RKO (cell line): ENCODE data around the gene ANKHD1.
A peak's percentile ranks its signal among the peaks of the same experiment; 100 is the strongest.

ENCODE experiments used
- DNase-seq: peaks from one replicate; pipeline ENCODE4 v3.0.0-alpha.2; 2016; ENCODE audit warnings: low spot score

The ANKHD1 gene

DNA sequence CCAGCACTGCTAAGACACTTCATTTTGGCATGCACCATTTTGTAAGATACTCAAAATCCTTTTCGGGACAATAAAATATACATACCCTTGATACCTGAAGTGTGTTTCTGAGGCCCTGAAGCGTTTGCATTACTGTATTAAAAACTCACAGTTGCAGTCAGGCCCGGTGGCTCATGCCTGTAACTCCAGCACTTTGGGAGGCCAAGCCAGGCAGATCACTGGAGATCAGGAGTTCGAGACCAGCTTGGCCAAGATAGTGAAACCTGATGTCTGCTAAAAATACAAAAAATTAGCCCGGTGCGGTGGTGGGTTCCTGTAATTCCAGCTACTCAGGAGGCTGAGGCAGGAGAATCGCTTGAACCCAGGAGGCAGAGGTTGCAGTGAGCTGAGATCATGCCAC, 143.4 kb downstream of the ANKHD1 start:
- no peak for DNase-seq

- no peak for DNase-seq
Observed at GRCh38 chr5:140545606-140546005, 144.0 kb downstream of the ANKHD1 start.

GRCh38 chr5:140546851-140547507, 145.3 kb downstream of the ANKHD1 start:
- no peak for DNase-seq

- DNase-seq = no peak
Observed at GRCh38 chr5:140547508-140548299, 146.1 kb downstream of the ANKHD1 start, which contains the start of gene EIF4EBP3. EIF4EBP3 (plus strand) TSS chr5:140547662; CDS start chr5:140547738, 76 bp downstream.

- no peak for DNase-seq
Observed at GRCh38 chr5:140548300-140548688, 146.7 kb downstream of the ANKHD1 start.

DNA sequence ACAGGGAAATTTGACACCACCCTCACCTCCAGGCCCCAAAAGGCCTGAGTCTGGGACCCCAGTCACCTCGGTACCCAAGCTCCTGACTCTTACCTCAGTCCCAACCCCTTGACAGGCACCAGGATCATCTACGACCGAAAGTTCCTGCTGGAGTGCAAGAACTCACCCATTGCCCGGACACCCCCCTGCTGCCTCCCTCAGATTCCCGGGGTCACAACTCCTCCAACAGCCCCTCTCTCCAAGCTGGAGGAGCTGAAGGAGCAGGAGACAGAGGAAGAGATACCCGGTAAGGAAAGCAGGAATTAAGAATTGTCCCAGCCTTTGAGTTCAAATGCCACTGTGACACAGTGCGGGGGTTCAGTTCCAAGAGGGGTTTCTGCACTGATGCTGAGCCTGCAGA, 147.2 kb downstream of the ANKHD1 start:
- DNase-seq = no peak

DNA sequence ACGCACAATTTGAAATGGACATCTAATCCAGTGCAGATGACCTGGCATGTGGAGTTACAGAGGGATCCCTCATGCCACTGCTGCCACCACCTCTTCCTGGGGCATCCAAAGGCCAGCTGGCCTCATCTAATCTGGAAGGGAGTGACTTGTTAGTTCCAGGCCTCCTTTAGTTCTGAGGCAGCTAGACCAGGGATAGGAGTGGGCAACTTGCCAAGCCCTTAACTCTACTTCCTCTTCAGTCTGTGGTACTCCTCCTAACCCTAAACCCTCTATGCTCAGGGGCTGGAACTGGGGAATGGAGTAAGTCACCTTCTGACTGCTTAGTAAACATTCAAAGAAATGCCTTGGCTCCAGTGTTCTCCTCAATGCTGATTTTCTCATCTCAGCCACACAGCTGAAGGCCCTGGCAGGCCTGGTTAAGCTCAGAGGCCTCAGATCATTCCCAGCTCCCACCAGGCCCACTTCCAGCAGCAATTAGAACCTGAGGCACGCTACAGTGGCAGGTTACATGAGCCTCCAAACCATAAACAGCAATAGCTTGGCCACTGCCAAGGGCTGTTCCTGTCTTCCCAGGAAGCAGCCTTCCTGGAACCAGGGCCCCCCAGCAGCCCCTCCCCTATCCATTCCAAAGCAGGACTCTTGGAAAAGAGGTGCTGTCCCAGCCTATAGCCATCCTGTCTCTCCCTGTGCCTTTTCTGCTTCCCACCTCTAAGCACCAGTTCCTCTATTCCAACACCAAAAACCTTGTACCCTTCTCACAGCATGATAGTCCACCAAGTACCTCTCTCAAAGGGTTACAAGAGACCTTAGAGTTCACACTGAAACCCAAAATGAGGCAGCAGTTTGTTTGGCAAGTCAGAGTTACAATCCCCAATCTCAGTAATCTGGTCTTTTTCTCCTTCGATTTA, 147.9 kb downstream of the ANKHD1 start:
- DNase-seq = peak; percentile 29

GRCh38 chr5:140550147-140551079, 148.8 kb downstream of the ANKHD1 start:
- no peak for DNase-seq

- DNase-seq = no peak
Observed at GRCh38 chr5:140551872-140552271, 150.2 kb downstream of the ANKHD1 start.

DNA sequence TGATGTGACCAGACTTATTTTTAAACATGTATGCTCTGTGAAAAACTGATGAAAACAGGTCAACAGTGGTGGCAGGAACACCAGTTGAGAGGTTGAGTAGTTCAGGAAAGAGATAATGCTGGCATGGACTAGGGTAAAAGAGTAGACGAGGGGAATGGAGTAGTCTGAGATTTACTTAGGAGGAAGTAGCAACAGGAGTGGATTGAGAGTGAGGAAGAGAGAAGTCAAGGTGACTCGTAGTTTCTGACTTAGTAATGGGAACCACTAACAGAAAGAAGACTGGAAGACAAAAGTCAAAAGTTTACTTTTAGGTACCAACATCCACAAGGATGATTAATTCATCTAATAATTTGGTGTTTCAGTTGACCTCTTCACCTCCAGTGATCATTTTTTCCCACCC, 152.0 kb downstream of the ANKHD1 start:
- peak; percentile 75 for DNase-seq

GRCh38 chr5:140554454-140554853, 152.8 kb downstream of the ANKHD1 start:
- DNase-seq = peak; percentile 62

DNA sequence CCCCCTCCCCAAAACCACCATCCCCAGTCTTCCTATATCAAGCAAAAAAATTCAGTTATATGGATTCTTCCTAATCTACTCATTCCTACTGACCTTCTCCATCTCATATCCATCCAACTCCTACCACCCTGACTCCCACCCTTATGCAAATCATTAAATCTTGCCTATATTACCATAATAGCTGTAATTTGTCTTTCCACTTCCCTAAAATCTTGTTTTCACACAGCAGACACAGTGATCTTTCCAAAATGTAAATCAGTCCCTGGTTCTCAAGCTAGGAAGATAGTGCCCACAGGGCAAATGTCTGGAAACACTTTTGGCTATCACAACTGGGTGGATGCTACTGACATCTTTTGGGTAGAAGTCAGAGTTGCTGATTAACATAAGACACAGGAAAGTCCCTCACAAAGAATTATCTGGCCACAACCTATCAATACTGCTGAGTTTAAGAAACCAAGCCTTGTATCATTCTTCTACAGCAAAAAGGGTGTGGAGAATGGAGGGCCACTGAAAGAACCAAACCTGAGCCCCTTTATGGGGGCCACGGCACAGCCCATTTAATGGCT, 154.2 kb downstream of the ANKHD1 start:
- no peak for DNase-seq

- DNase-seq = peak; percentile 62
Observed at GRCh38 chr5:140556438-140556837, 154.8 kb downstream of the ANKHD1 start.

DNA sequence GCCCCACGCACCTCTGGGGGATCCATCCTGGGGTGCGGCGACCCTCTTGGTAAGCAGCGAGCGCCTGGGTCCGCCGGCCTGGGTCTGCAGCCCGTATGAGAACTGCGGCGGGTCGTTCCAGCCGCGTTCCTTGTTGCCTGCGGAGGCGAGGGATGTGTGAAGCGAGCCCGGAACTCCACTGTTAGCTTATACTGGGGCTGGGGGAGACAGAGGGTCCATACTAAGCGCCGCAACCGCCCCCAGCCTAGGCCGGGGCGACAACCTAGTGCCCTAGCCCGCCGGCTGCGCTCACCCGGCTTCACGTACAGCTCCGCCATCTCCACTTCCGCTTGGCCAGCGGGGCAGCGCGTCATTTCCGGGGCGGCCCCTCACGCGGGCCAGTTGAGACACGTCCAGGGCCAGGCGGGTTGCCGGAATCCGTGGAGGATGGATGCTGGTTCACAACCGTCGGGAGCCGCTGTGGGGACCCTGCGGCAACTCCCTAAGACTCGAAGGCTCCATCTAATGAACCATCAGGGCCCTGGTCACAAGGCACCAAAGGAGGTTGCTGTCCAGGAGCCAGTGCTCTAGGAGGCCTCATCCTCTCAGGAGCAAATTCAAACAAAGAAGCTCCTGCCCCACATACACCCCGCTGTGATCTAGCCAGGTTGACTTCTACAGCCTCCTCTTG, 155.6 kb downstream of the ANKHD1 start, which contains the start of gene SRA1:
Gene SRA1, minus strand, starts transcription at position 338 of the 670 bp plus-strand sequence. Its CDS starts 21 bp downstream, at position 317.
- peak; percentile 92 for DNase-seq

GRCh38 chr5:140557965-140558364, 156.3 kb downstream of the ANKHD1 start:
- DNase-seq = no peak

GRCh38 chr5:140558542-140558941, 156.9 kb downstream of the ANKHD1 start:
- no peak for DNase-seq

DNA sequence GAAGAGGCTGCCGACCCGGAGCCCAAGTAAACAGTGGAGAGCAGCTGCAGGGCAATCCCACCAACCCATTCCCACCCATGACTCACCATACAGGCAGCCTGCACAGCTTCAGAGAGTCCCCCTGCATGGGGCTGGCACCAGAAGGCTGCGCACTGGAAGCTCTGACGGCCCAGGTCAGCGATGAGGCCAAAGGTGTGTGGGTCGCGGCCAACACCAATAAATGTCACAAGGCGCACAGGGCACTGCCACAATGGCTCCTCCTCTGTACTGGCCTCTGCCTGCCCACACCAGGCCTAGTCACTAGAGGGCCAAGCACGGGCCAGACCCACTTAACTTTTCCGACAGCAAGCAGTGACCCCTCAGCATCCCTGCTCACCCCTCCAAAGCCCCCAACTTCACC, 158.6 kb downstream of the ANKHD1 start:
- DNase-seq = no peak

DNA sequence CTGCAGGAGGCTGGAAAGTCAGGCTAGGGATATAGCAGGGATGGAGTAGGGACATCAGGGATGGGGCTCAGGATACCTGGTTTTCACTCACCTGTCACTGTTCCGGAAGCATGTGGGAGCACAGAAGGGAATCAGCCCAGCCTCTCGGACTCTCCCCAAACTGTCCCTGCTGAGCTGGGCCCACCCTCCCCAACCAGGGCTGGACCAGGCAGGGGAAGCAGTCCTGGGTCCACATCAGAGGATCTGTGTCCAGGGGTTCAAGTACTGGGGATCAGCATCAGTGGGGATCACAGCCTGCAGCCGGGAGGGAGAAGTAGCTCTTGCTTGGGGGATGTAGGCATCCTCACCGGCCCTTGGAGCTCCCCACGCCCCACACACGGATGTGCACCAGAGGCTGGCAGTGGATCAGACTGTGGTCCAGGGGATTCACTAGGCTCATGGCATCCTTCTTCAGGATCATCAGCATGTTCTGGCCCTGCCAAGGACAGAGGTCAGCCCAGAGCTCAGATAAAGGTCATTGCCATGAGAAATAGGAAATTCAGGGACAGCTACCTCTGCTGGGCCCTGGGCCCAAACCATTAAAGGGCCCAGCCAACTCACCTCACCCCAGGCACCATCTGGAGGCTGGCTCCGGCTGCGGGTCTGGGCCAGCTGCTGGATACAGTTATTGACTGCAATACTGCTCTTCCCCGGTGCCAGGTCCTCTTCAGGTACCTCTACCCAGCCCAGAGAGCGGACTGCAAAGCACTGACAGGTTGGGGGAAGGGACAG, 160.3 kb downstream of the ANKHD1 start:
- DNase-seq = no peak

DNA sequence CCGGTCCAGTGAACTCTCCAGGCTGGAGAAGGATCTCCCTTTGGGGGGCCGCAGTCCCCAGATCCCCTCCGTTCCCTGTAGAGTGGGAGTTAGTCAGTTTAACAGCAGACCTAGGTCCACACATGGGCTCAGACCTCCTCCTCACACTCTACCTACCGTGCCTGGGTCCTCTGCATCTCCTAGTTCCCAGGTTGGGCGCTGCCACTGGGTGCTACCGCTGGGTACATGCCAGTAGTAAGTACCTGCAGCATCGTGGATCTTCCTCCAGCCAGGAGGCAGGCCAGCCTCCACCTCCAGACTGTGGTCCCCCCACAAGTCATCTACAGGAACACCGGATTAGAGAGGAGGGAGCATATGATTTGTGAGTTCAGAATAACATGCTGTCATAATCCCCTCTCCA, 162.0 kb downstream of the ANKHD1 start:
- DNase-seq = peak; percentile 28
